GM18507 (cell line): ENCODE results near the gene PIGN.

Experiments
- DNase-seq: peaks from one replicate; pipeline ENCODE4 v3.0.0; 2011; ENCODE audit warnings: low read depth; ENCODE audit not compliant: insufficient read length; ENCODE audit errors: extremely low spot score
- FAIRE-seq: peaks from 2 replicates; lab custom pipeline; 2011; peaks lifted over from hg19 to GRCh38; lab: Jason Lieb, UNC

The PIGN gene, protein sequence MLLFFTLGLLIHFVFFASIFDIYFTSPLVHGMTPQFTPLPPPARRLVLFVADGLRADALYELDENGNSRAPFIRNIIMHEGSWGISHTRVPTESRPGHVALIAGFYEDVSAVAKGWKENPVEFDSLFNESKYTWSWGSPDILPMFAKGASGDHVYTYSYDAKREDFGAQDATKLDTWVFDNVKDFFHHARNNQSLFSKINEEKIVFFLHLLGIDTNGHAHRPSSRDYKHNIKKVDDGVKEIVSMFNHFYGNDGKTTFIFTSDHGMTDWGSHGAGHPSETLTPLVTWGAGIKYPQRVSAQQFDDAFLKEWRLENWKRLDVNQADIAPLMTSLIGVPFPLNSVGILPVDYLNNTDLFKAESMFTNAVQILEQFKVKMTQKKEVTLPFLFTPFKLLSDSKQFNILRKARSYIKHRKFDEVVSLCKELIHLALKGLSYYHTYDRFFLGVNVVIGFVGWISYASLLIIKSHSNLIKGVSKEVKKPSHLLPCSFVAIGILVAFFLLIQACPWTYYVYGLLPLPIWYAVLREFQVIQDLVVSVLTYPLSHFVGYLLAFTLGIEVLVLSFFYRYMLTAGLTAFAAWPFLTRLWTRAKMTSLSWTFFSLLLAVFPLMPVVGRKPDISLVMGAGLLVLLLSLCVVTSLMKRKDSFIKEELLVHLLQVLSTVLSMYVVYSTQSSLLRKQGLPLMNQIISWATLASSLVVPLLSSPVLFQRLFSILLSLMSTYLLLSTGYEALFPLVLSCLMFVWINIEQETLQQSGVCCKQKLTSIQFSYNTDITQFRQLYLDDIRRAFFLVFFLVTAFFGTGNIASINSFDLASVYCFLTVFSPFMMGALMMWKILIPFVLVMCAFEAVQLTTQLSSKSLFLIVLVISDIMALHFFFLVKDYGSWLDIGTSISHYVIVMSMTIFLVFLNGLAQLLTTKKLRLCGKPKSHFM

GRCh38 chr18:62186774-62187542 lies at the start of gene PIGN, which contains the start of gene RELCH:
Gene PIGN, minus strand, starts transcription at chr18:62187056. Its CDS starts 25,703 bp downstream, at chr18:62161353.
Gene RELCH, plus strand, starts transcription at chr18:62187255. Its CDS starts 251 bp downstream, at chr18:62187506.
- FAIRE-seq, result peak; percentile 99
- DNase-seq, result peak; percentile 91

DNA sequence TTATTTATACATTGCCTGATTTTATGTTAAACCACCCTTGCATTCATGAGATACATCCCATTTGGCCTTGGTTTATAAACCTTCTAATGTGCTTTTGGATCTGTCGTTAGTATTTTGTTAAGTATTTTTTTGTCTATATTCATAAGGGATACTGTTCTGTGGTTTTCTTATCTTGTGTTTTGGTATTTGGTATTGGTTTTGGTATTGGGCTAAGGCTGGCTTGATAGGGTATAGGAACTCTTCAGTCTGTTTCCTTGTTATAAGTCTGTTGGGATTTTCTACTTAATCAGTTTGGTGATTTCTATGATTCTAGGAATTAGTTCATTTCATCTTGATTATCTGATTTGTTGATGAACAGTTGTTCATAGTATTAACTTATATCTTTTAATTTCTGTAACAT lies 49.4 kb upstream of the PIGN start:
- DNase-seq, result no peak
- FAIRE-seq, result peak; percentile 59

- FAIRE-seq (peak; percentile 18), DNase-seq (no peak)
Measured at GRCh38 chr18:62226047-62226446, 39.2 kb upstream of the PIGN start.

GRCh38 chr18:62224229-62224628 lies 37.4 kb upstream of the PIGN start:
- FAIRE-seq (no peak), DNase-seq (no peak)

DNA sequence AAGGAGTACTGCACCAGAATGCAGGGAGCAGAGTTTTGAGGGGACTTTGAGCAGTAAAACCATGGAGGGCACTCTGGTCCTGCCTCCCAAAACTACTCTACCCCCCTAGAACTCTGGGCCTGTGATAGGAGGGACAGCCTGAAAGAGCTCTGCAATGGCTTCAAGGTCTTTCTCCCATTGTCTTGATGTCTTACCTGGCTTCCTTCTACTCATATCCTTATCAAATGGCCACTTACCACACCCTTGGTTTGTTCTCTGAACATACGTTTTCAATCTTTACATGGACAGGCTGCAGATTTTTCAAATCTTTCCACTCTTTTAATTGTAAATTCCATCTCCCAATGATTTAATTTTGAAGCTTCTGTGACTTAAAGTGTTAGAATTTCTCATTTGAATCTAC lies 27.9 kb upstream of the PIGN start:
- FAIRE-seq (no peak), DNase-seq (no peak)

GRCh38 chr18:62211325-62211828 lies 24.5 kb upstream of the PIGN start:
- DNase-seq (no peak), FAIRE-seq (no peak)

DNA sequence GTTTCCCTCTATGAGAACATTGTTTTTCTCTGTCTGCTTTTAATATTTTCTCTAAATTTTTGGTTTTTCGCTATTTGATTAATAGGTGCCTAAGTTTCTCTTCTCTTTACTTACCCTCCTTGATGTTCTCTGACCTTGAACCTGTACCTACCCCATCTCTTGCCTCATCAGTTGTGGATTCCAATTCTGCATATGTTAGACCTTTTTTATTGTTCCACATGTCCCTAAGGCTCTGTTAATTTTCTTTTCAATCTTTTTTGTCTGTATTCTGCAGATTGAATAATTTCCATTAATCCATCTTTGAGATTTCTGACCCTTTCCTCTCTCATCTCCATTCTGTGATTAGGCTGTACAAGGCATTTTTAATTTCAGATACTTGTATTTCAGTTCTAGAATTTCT lies 23.3 kb upstream of the PIGN start:
- DNase-seq, result no peak
- FAIRE-seq, result peak; percentile 26

GRCh38 chr18:62209046-62209445 lies 22.2 kb upstream of the PIGN start:
- no peak for FAIRE-seq
- no peak for DNase-seq

- no peak for FAIRE-seq
Measured at GRCh38 chr18:62206593-62206992, 19.7 kb upstream of the PIGN start.

GRCh38 chr18:62205824-62206223 lies 19.0 kb upstream of the PIGN start:
- FAIRE-seq (peak; percentile 12), DNase-seq (no peak)

More at GRCh38 chr18:62206593-62206992, 19.7 kb upstream of the PIGN start:
- no peak for DNase-seq

DNA sequence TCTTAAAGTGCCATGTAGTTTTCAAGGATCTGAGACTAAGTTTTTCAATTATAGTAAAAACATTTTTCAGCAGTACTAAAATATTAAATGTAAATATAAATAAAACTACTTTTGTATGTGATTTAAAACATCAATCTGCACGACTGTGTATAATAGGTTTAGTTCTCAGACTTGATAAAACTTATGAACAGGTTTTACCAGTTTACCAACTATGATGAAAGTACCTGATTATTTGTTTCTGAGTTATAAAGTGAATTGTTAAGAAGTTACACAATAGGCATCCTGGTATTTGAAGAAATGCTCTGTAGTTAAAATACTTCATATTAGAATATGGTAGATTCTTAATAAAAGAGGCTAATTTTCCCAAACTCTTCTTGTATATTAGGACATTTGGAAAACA lies 15.0 kb upstream of the PIGN start:
- FAIRE-seq, result no peak
- DNase-seq, result no peak

- FAIRE-seq (no peak), DNase-seq (no peak)
Measured at GRCh38 chr18:62200121-62200914, 13.5 kb upstream of the PIGN start.

DNA sequence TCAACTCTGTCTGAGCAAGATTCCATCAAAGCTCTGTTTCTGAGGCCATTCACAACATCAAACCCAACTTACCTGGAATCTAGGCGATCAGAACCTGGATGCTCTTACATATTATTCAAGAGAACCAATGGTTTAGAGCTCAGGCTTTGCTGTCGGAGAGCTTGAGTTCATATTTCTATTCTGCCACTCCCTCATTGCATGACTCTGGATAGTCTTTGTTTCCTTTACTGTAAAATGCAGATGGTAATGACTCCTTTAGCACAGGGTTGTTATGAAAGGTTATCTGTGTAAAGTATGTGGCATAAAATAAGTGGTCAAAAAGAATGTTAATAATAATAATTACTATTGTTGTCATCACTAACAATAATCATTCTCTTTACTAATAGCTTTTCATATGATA lies 12.8 kb upstream of the PIGN start:
- FAIRE-seq (no peak), DNase-seq (no peak)

DNA sequence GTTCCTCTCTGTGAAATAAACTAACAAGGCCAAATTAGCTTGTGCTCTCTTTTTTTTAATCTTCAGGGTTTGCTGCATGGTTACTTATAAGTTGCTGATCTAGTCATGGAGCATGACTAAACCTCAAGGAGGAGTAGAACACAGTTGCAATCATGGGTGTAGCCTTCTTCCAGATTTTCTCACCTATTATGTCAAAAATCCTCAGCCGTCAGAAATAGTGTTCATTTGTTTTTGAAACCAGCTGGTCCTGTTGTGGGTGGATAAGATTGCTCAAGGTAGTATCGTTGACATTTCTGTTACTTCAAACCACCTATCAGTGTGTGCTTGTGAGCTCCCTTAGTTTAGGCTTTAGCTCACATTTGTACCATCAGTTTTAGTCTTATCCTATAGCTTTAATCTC lies 11.4 kb upstream of the PIGN start:
- DNase-seq (no peak), FAIRE-seq (peak; percentile 39)

DNA sequence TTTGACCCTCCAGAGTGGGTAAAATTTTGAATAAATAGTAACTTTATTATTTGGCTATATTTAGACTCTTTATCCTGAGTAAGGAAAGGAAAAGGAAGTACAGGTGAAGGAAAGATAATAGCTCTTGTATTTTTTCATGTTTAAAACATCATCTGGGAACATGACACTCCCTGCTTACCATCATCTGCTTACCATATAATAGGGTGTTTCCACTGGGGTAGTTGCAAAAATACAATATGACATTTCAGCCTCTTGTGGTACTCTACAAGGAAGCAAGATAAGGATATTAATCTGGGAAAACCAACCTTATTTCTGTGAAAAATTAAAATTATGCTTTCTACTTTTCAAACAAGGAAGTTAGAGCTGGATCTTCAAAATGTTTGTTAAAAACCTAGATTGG lies 10.1 kb upstream of the PIGN start:
- FAIRE-seq (no peak), DNase-seq (no peak)

DNA sequence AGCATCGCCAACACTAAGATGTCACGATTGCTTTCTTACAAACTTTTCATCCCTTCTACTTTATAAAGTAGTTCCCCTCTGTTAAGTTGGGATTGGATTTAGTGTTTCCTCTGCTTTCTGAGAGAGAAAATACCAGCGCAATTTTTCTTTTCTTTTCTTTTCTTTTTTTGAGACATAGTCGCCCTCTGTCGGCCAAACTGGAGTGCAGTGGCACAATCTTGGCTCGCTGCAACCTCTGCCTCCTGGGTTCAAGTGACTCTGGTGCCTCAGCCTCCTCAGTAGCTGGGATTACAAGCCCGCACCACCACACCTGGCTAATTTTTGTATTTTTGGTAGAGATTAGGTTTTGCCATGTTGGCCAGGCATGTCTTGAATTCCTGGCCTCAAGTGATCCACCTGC lies 9.2 kb upstream of the PIGN start:
- FAIRE-seq (no peak), DNase-seq (no peak)

- FAIRE-seq, result no peak
- no peak for DNase-seq
Measured at GRCh38 chr18:62189208-62189607, 2.4 kb upstream of the PIGN start.

GRCh38 chr18:62187543-62188510 lies 971 bp upstream of the PIGN start:
- FAIRE-seq, result peak; percentile 59
- DNase-seq, result no peak
